Fibroblast of lung (primary cell): Measurements from ENCODE around the gene TMEM242.

ENCODE experiments used
- EZH2 ChIP-seq: IDR thresholded peaks from 2 replicates; pipeline ENCODE4 v1.5.1; 2012; ENCODE audit warnings: low read length, control low read depth, mild to moderate bottlenecking; ENCODE audit errors: missing control alignments
- TF ChIP-seq, protein P1 (sequence below), 2 donors: IDR thresholded peaks in 1 of 2; conservative IDR thresholded peaks in 1 of 2; 1 replicate in 1 of 2; 2 replicates in 1 of 2; pipeline ENCODE4 v1.5.1; 2011 to 2012; ENCODE audit warnings: low read length in 2 of 2, control low read depth in 1 of 2, inconsistent platforms in 1 of 2, low read depth in 1 of 2, mild to moderate bottlenecking in 1 of 2

DNA sequence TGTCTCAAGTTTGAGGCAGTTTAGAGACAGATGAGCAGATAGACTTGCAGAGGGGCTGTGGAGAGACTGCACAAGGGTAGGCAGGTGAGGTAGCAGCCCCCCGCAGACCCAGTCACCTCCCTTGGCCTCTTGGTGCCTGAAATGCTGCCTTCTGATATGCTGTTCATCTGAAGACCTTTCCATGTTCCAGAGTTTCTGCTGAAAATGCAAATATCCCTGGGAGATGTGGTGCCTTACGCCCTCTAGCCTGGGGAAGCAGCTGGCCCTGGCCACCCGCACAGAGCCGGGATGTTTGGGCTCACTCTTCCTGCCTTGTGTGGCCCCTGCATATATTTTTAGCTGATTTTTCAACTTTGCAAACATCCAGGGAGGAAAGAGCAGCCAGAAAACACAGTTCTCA, 51.4 kb downstream of the TMEM242 start:
- TF ChIP-seq, protein P1, sequence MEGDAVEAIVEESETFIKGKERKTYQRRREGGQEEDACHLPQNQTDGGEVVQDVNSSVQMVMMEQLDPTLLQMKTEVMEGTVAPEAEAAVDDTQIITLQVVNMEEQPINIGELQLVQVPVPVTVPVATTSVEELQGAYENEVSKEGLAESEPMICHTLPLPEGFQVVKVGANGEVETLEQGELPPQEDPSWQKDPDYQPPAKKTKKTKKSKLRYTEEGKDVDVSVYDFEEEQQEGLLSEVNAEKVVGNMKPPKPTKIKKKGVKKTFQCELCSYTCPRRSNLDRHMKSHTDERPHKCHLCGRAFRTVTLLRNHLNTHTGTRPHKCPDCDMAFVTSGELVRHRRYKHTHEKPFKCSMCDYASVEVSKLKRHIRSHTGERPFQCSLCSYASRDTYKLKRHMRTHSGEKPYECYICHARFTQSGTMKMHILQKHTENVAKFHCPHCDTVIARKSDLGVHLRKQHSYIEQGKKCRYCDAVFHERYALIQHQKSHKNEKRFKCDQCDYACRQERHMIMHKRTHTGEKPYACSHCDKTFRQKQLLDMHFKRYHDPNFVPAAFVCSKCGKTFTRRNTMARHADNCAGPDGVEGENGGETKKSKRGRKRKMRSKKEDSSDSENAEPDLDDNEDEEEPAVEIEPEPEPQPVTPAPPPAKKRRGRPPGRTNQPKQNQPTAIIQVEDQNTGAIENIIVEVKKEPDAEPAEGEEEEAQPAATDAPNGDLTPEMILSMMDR (conservative IDR thresholded peaks at IDR 0.05 in 1 of 2, IDR thresholded peaks at IDR 0.05 in 1 of 2; ENCODE audit: low read depth in 1 of 2, low read length in 2 of 2), result no peak
- TF ChIP-seq EZH2, result no peak
